Prostate gland (tissue), 2 donors: ENCODE results near the gene CSAD. TPM values are rescaled to one million over a fixed set of nuclear protein-coding genes. Genes with fewer than 3 reads are reported as not detected.

Source experiments
- DNase-seq: peaks from one replicate; pipeline ENCODE4 v3.0.0-alpha.2; 2019; ENCODE audit warnings: low spot score
- H3K27ac ChIP-seq, 2 donors: fragments of 200-600 bp; sonication (generic); 2 replicates each; pipeline ENCODE4 v1.5.1; 2017 to 2019
- H3K27me3 ChIP-seq: fragments of 200-600 bp; sonication (generic); replicated peaks from 2 replicates; pipeline ENCODE4 v1.5.1; 2019; ENCODE audit not compliant: insufficient read depth
- H3K36me3 ChIP-seq, 2 donors: fragments of 200-600 bp; sonication (generic); 1 replicate in 1 of 2; 2 replicates in 1 of 2; pipeline versions ENCODE4 v1.5.1 to v1.8.1; 2017 to 2019
- H3K4me1 ChIP-seq: fragments of 200-600 bp; sonication (generic); replicated peaks from 2 replicates; pipeline ENCODE4 v1.5.1; 2019
- H3K4me3 ChIP-seq, 2 donors: fragments of 200-600 bp; sonication (generic); 2 replicates each; pipeline ENCODE4 v1.5.1; 2017 to 2019
- H3K9me3 ChIP-seq: fragments of 200-600 bp; sonication (generic); 2 replicates; pipeline ENCODE4 v1.5.1; 2017
- CTCF ChIP-seq, 4 experiments: fragments of 200-600 bp in 2 of 4; fragments of 450-650 bp in 2 of 4; sonication (generic) in 2 of 4; IDR thresholded peaks; 1 replicate in 3 of 4; 2 replicates in 1 of 4; pipeline ENCODE4 v1.5.1; 2016 to 2019; ENCODE audit warnings: antibody characterized with exemption in 4 of 4, mild to moderate bottlenecking in 2 of 4, moderate library complexity in 2 of 4
- POLR2A ChIP-seq: fragments of 450-650 bp; IDR thresholded peaks from one replicate; pipeline ENCODE4 v1.6.1; 2016; ENCODE audit warnings: antibody characterized with exemption, mild to moderate bottlenecking
- POLR2AphosphoS5 ChIP-seq: sonication (generic); formaldehyde crosslinking; IDR thresholded peaks from one replicate; pipeline ENCODE4 v1.6.1; 2017; ENCODE audit warnings: antibody characterized with exemption
- WGBS: methylation state at CpG from one replicate; pipeline ENCODE4 v1.1.5; 2018; 5-methylcytosine and 5-hydroxymethylcytosine counted together
- intact Hi-C: fragments of 100-400 bp; cut with DNase I; formaldehyde crosslinking; loops from one replicate; pipeline ENCODE4 v1.14.2; 2022
- total RNA-seq, 2 donors: library from RNA; depleted of rRNA; stranded (reverse); fragments of >200 nt; gene quantifications; one replicate each; pipeline ENCODE4 v1.1.0, GENCODE V29; 2016

Gene CSAD
- total RNA-seq, 2 donors from 2014 or later: 30.8 to 92.5 TPM

- Histone ChIP-seq H3K36me3 (no peaks in the 10 kb centered on the region), H3K4me1 (no peaks in the 10 kb centered on the region), H3K4me3 (no peak overlapping the region), H3K27ac (no peak overlapping the region), H3K9me3 (no peaks in the 10 kb centered on the region), H3K27me3 (no peaks in the 10 kb centered on the region)
- TF ChIP-seq POLR2AphosphoS5 (no peak), CTCF (IDR thresholded peaks at IDR 0.05) (no peak), POLR2A (no peak)
- intact Hi-C loops: no loop called here
- WGBS: 81% methylated on average over 4 of the region's 4 CpGs
- DNase-seq: no peak
Observed at GRCh38 chr12:53143355-53143754, 37.4 kb downstream of the CSAD start.

GRCh38 chr12:53133722-53134121 is 47.0 kb downstream of the CSAD start:
- H3K9me3 ChIP-seq: no peaks in the 10 kb centered on the region
- H3K4me1 ChIP-seq: no peaks in the 10 kb centered on the region
- no peaks in the 10 kb centered on the region for H3K36me3 ChIP-seq
- H3K4me3 ChIP-seq: no peak overlapping the region
- no peak for DNase-seq
- TF ChIP-seq POLR2AphosphoS5 (no peak), POLR2A (no peak), CTCF (IDR thresholded peaks at IDR 0.05) (no peak)
- intact Hi-C loops: no loop called here
- WGBS: 96% methylated on average over 3 of the region's 3 CpGs
- no peaks in the 10 kb centered on the region for H3K27me3 ChIP-seq
- H3K27ac ChIP-seq: no peak overlapping the region

GRCh38 chr12:53131844-53132243 is 48.9 kb downstream of the CSAD start:
- DNase-seq: no peak
- no peak for TF ChIP-seq CTCF (IDR thresholded peaks at IDR 0.05)
- TF ChIP-seq POLR2A: no peak
- TF ChIP-seq POLR2AphosphoS5: no peak
- H3K27me3 ChIP-seq: no peaks in the 10 kb centered on the region
- H3K4me3 ChIP-seq: no peak overlapping the region
- H3K4me1 ChIP-seq: no peaks in the 10 kb centered on the region
- intact Hi-C loops: no loop called here
- no peak overlapping the region for H3K27ac ChIP-seq
- no peaks in the 10 kb centered on the region for H3K36me3 ChIP-seq
- 70% methylated on average over 2 of the region's 2 CpGs for WGBS
- no peaks in the 10 kb centered on the region for H3K9me3 ChIP-seq

GRCh38 chr12:53128780-53129569 is 51.8 kb downstream of the CSAD start:
- no peak overlapping the region for H3K27ac ChIP-seq
- intact Hi-C loops: no loop called here
- no peak overlapping the region for H3K4me3 ChIP-seq
- 79% methylated on average over 10 of the region's 10 CpGs for WGBS
- TF ChIP-seq POLR2AphosphoS5 (no peak), CTCF (IDR thresholded peaks at IDR 0.05) (no peak), POLR2A (no peak)
- H3K36me3 ChIP-seq: no peaks in the 10 kb centered on the region
- H3K27me3 ChIP-seq: no peaks in the 10 kb centered on the region
- no peak for DNase-seq
- no peaks in the 10 kb centered on the region for H3K9me3 ChIP-seq
- no peaks in the 10 kb centered on the region for H3K4me1 ChIP-seq

GRCh38 chr12:53127169-53127568 is 53.6 kb downstream of the CSAD start:
- H3K27ac ChIP-seq: no peak overlapping the region
- H3K4me1 ChIP-seq: no peaks in the 10 kb centered on the region
- H3K36me3 ChIP-seq: no peaks in the 10 kb centered on the region
- no peaks in the 10 kb centered on the region for H3K27me3 ChIP-seq
- WGBS: 88% methylated on average over 1 of the region's 1 CpG
- DNase-seq: no peak
- TF ChIP-seq POLR2AphosphoS5: no peak
- no peak for TF ChIP-seq CTCF (IDR thresholded peaks at IDR 0.05)
- no peak for TF ChIP-seq POLR2A
- intact Hi-C loops: no loop called here
- H3K4me3 ChIP-seq: no peak overlapping the region
- H3K9me3 ChIP-seq: no peaks in the 10 kb centered on the region
